IPS-NIHi7 (cell line): ENCODE data around the gene TRAPPC2.

ENCODE experiments used
- DNase-seq: peaks from one replicate; pipeline ENCODE4 v3.0.0; 2012; ENCODE audit warnings: mixed read lengths; ENCODE audit errors: extremely low spot score

TRAPPC2 gene

DNA sequence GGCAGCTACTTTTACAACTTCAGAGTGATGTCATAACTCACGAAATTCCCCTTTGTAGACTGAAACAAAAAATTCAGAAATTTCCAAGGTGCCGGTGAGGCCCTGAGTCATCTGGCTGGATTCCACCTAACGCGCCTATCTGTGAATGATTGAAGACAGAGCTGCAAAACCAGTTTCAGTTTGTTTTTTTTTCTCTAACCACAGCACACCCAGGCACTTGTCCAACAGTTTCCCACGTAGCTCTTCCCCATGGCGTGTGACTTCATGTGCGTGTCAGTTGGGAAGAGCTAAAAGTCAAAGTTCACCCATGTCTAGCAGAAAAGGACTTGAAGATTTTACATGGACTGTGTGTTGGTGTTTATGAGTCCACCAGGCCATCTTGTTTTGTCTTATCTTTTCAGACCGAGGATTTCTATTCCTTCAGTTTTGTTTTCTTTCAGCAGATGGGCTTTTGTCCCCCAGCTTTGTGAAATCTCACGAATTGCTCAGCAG lies 65.1 kb downstream of the TRAPPC2 start:
- DNase-seq = no peak

DNA sequence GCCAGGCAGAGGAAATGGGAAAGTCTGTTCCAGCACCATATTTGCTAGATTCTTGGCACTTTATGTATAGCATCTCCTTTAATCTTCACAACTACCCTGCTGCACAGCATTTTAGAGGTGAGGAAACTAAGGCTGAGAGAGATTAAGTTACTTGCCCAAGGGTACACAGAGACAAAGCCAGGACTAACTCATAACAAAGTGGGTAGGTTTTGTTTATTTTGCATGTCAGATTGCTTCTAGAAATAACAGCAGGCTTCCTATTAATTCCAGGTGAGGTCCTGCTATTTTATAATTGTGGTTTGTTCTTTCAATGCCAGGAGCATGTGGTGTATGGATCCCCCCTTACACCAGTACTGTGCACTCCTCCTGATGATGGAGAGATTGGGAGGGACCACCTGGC lies 66.5 kb downstream of the TRAPPC2 start:
- no peak for DNase-seq

DNA sequence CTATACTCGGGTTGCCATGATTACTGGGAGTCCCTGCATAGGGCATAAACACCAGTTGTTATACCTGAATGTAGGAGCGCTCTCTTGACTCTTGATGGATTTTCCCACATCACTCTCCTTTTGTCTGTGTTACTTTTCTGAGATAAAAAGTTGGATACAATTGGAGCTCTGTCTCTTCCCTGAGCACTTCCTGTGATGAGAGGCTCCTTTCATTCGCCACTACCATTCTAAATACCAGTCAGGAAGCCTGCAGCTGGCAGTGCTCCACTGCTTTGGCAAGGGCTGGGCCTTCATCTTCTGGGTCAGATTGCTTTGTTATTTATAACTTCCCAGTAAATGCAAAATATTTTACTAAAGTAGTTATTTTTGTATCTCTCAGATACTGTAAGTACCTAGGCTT lies 67.6 kb downstream of the TRAPPC2 start:
- DNase-seq = no peak

DNA sequence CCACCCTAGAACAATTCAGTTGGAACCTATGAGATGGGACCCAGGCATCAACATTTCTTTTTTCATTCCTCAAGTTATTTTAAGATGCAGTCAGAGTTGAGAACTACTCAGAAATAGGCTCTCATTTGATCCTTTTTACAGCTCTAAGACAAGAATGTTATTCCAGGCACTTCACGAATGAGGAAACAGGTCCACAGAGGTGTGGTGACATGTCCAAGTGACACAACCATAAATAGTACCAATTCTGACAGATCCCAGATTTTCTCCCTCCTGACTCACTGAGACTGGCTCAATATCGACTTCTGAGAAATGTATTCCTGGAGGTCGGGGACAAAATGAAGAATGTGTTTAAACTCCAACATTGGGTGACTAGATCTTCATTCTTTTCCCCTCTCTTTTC lies 70.4 kb downstream of the TRAPPC2 start:
- no peak for DNase-seq

DNA sequence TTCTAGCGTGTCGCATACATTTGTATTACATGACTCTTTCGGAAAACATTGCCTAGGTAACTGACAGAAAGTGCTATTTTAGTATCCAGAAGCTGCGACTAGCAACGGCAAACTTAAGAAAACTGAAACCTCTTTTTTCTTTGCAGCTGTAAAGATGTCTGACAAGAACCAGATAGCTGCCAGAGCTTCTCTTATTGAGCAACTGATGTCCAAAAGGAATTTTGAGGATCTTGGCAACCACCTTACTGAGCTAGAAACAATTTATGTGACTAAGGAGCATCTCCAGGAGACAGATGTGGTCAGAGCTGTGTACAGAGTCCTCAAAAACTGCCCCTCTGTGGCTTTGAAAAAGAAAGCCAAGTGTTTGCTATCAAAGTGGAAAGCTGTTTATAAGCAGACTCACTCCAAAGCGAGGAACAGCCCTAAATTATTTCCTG lies 72.0 kb downstream of the TRAPPC2 start:
- DNase-seq = no peak
